Activated T-cell treated with anti-CD3 and anti-CD28 coated beads, Interleukin-2, amount 50 U/mL, for 48 hours (primary cell): ENCODE results near the gene CCDC12.

ENCODE experiments used
- DNase-seq, 2 experiments: peaks; one replicate each; pipeline ENCODE4 v3.0.0-alpha.2; 2020

Gene CCDC12

DNA sequence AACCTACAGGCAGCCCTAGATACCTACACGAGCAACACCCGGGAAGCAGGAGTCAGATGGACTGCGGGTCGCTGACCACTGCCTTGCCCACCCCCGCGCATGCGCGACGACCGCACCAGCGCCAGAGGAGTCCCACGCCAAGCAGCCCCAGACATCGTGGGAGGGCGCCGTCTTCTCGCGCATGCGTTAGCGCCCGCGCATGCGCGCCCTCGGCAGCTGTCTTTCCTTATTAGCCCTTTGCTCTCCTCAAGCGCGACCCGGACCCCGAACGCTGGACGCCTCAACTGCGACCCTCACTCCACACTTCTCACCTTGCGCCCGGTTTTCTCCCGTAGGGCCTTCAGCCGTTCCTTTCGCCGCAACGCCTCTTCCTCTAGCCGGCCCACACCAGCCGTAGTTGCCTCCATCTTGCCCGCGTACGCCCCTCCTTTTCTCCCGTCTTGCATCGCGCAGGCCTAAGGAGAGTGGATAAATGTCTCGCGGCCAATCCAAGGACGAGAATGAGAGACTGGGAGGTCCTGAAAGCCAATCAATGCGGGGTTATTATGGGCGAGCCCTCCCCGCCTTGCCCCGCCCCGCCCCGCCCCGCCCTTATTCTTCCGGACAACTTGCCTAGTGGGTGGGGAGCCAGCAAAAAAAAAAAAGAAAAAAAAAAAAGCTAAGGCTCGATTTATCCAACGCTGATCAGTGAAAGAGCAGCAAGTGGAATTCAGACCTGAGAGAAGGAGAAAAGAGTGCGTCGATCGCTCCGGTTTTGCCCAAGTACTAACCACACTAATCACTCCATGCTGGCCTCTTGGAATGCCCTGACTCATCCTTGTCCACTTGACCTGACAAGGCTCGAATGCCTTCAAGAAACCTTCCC lies at the start of gene CCDC12:
TSS of gene CCDC12 (minus strand) at position 420 of the 865 bp plus-strand sequence. CDS start at position 407, 13 bp downstream.
- DNase-seq = peak; percentile 93 to 94

DNA sequence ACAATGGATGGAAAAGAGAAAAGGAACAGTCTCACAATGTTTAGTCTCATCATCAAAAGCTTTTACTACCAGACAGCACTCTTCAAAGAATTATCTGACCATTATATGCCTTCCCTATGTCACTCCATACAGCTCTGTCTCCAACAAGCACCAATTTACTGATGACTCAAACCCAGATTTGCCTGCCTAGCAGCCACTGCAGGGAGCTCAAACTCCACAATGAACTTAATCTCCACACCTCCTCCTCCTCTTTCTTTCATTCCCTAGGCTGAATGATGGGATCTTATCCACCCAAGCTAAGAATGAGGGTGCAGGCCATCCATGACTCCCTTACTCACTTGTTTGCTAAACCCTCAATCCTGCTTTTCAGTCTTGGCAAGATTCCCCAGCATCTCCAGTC lies 48.4 kb upstream of the CCDC12 start:
- DNase-seq = no peak

DNA sequence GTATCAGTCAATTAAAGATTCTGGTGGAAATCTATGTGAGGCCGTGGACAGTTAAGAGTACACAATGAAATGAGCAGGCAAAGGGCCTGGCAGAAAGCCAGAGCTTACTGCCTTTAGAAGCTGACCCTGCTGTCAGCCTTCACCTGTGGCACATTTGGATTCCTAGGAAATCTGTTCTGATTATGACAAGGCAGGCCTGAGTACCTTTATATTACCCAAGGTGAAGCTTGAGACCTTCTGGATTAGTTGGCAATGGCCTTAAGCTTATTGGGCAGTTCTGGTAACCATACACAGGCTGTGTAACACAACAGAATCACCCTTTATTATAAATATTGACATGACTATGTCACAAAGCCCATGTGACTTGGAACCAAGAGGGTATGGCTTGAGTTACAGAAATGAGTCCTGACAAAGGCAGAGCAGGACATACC lies 46.1 kb upstream of the CCDC12 start:
- DNase-seq = no peak

DNA sequence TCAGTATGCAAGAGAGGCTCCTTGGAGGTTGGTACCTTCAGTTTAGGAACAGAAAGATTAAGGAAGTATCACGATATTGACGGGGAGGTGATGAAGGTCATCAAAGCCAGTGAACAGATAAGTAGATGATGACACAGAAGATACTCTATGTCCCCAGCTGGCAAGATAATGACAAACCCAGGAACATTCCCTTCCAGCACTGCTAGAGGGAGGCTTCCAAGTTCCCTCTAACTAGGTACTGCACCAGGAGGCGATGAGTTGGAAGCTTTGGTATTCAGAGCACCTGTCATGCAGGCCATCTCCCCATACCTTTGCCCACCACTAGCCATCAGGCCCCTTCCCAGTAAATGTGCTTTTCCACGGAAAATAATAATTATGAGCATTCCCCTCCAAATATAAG lies 43.8 kb upstream of the CCDC12 start:
- DNase-seq = no peak

DNA sequence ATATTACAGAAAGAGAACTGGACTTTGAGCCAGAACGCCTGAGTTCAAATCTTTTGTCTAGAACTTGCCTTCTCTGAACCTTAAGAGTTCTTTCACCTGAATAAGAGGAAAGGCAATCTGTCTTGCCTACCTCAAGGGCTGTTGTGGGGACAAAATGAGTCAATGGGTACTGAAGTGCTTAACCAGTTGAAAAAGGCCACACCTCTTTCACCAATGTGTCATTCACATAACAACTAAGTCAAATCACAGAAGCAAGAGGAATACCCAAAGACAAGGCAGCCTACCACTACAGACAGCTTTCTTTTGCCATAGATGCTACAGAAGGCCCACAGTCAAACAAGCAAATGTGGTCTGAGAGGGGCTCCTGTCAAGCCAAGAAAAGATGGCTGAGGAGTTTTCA lies 42.7 kb upstream of the CCDC12 start:
- peak in 1 of 2 experiments; percentile 41 for DNase-seq

DNA sequence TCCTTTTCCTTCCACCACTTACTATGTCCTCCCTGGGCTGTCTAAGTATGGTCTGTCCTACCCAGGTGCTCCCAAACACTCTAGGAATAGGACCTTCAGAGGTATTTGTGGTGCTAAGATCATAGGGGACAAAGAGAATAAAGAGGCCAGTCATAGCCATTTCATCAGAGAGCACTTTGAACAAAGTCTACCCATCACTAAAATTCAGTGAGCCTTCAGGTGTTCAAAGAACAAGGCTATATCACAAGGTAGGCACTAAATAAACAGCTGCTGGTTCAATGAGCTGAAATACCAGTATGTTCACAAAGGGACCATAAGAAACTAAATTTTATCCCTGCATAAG lies 41.7 kb upstream of the CCDC12 start:
- DNase-seq = no peak

DNA sequence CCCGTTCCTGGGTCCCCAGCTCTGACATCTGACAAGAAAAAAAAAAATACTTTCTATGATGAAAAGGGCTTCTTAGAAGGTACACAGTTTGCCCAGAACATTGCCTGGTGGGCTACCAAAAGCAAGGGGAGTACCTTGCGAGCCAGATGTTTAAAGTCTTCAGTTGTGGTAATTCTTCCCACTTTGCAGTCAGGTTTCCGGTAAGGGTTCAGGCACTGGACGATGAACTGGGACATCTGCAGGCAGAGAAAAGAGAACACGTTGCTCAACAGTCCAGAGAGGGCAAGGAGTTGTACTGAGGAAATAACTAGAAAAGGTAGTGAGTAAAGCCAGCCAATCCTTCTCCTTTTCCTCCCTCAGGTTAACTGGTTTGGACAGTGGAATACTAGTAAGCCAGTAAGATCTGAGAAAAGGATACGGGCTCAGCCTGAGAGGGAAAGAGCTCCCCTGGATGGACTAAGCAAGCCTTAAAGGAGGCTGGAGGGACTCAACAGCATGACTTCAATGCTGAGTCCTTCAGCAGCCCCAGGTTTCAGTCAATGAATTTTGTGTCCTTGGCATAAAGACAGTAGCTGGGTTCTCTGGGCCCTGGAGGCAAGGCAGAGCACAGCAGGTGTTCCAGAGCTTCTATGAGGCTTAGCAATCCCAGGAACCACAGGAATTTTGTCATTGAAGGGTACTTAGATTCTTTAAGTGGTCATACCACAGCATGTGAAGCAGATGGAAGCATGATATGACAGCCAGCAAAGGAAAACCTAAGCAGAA lies 41.1 kb upstream of the CCDC12 start:
- peak in 1 of 2 experiments; percentile 19 for DNase-seq

DNA sequence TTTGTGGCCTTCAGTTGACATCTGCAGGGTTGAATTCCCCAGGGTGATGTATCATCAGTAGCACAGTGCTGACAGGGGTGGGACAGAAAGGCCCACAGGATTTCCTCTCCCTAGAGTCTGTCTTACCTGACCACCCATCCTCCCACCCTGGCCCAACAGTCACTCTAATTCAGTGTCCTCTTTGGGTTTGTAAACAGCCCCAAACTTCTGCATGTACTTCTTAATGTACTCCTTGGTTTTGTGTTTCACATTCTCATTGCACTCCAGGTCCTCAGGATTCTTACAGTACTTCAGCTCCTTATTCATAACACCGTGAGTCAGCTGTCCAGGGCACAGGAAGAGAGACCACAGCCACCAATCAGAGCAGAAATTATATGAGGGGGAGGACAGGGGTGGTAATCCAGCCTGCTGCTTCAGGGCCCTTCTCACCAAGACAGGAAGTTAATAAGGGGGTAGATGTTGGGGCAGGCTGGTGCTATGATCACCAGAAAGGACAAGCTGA lies 40.4 kb upstream of the CCDC12 start:
- DNase-seq = peak; percentile 46 to 62

DNA sequence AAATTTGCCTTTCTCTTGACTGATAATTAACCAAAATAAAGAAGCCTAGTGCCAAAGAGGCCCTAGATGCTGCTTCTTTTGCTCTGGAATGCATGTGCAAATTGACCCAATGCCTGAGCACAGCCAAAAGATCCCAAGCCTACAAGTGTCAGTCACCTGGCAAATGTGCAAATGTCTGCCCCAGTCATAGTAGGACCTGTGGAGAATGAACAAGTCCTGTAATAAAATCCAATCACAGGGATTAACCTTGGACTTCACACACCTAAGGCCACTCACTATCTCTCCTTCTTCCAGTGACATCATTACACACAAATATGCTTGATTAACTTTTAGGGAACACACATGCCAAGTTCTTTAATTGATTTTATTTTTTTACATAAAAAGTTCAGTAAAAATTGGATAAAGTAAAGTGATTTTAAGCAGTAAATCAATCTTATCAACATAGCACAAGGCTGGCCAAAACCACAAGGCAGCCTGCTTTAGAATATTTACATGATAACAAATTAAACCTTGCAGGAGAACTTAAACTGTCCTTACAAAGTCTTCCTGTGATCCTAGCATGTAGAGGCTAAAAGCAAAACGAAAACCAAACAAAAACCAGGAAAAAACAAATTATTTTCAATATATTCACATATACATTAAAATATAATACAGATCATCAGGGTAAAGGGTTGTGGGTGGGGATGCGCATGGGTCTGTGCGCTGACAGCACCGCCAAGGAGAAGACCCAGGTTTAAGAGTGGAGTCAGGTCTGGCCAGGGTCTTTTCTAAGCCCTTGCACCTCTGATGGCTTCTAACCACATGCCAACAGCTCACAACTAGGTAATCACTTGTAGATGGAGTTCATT lies 39.8 kb upstream of the CCDC12 start:
- no peak for DNase-seq

DNA sequence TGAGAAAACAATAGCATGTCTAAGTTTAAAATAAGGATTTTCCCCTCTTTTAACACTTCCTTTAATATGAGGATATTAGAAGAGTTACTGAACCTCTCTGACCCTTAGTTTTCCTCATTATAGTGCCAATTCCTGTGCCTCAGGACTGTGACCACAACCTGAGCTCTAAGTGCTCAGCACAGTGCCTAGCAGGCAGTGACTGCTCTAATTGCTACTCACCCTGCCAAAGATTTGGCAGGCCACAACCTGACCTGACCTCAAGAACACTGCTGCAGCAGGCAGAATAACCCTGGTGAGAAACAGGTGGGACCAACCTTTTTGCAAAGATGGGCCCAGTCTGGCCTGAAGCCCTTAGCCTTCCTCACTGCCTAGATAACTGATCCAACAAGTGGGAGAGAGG lies 38.6 kb upstream of the CCDC12 start:
- DNase-seq = no peak

DNA sequence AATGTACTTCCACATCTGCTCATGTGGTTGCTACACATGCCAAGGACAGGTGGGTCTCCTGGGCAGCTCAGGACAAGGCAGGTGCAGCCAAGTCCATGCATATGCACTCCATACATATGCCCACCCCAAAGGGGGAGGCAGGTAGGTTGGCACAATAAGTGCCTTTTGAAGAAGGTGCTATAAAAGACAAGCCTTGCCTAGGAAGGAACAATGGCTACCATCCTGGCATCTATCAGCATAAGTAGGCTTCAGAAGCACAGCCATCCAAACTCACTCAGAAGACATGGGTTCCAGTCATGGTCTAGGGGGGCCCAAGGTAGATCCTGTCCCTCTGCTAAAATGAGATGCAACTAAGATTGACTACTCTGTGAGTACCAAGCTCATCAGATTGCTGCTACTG lies 37.5 kb upstream of the CCDC12 start:
- no peak for DNase-seq

DNA sequence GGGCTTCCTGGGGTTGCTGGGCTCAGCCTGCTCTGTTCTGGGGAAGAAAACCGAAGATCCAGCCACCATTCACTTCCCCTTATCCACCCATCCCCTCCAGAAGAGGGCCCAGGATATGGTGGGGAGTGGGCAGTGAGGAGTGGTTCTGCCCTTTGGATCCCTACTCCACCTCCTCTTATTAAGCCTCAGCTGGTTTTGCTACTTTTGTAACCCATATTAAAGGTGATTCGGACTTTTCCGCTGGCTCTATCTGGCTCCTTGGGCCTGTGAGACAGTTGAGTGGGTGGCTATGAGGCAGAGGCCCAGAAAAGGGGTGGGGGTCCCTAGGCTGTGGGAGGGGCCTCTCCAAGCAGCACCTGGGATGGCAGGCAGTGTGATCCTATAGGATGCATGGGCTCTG lies 36.7 kb upstream of the CCDC12 start:
- DNase-seq = no peak

DNA sequence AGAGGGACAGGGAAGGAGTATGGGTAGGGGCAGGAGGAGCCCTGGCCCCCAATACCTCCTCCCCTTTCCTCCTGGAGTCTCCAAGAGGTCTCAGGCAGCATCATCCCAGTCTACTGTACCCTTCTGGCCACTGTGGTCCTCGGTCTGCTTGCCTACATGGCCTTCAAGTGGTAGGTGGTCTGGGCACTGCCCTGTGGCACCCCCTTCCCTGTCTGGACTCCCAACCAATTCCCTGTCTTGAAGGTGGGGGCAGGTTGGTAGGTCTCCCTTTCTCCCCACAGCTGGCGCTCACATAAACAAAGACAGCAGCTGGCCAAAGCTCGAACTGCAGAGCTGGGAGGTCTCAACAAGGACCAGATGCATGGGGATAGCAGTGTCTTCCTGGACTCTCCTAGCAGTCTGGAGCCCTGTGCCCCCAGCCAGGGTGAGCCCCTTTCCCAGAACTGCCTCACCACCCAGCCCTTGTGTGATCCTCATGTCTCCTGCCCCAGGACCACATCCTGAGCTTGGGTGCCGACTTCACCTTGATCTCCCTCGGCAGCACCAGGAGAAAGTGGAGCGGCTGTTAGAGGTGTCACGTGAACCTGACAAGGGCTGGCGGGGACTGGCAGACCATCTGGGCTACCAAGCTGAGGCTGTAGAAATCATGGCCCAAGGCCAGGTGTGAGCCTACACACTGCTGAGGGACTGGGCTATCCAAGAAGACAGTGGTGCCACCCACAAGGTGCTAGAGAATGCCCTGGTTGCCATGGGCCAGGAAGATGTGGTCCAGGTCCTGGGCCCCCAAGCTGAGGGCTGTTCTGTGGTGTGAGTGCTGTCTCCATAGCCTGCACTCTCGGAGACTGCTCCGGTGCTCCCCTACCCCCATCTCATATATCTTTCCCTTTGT lies 36.0 kb upstream of the CCDC12 start:
- DNase-seq = peak in 1 of 2 experiments; percentile 19

DNA sequence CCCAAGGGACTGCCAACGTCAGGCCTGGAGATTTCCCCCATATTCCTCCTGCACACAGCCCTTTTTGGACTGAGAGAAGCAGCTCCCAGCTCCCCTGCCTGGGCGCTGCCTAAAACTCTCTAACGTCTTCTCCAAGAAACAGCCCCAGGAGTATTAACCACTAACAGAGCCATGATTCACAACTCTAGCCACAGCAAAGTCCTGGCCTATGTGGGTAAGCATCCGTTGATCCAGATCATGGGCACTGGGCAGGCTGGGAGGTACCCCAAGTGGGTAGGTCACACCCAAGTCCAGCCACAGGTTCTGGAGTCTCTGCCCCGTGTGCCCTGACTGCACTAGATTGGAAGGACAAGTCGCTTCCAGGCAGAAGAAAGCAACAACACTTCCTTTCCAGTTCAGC lies 34.8 kb upstream of the CCDC12 start:
- DNase-seq = no peak

DNA sequence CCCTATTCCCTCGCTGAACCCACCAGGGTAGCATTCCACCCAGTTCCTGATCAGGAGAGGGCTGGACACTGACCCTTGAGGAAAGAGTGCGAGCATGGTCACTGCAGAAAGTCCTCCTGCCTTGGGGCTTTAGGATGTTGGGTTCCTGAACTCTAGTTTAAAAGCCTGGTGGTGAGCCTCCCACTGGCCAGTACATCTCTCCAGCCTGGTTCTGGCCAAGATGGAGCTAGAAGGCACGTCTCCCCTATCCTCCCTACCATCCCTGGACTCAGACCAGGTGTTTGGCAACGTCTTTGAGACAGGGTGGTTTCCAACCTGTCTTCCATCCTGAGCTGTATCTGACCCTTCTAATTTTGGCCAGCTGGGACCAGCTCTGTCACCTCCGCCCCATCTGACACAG lies 34.4 kb upstream of the CCDC12 start:
- peak in 1 of 2 experiments; percentile 20 for DNase-seq

DNA sequence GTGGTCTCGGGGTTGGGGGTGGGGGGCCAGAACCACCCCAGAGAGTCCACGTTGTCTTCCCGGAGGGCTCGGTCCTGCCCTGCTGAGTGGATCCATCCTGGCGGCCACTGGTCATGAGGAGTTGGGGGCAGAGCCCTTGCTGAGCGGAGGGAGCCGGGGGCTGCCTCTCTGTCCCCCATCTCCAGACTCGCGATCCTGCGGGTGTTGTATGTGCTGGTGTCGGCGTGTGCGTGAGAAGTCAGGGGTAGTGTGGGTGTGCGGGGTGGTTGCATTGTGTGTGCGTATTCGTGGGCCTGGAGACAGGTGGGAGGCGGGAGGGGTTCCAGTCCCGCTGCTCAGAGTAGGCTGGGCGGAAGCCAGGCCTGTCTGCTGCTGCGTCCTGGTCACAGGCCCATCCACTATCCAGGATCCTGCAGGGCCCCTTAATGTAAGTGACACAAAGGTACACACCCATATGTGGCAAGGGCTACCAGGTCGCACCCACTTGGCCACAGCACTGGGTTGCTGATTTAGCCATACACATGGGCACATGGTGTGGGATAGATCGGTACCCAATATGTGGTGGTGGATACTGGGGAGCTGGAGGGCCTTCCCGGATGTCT lies 33.7 kb upstream of the CCDC12 start:
- DNase-seq = no peak

DNA sequence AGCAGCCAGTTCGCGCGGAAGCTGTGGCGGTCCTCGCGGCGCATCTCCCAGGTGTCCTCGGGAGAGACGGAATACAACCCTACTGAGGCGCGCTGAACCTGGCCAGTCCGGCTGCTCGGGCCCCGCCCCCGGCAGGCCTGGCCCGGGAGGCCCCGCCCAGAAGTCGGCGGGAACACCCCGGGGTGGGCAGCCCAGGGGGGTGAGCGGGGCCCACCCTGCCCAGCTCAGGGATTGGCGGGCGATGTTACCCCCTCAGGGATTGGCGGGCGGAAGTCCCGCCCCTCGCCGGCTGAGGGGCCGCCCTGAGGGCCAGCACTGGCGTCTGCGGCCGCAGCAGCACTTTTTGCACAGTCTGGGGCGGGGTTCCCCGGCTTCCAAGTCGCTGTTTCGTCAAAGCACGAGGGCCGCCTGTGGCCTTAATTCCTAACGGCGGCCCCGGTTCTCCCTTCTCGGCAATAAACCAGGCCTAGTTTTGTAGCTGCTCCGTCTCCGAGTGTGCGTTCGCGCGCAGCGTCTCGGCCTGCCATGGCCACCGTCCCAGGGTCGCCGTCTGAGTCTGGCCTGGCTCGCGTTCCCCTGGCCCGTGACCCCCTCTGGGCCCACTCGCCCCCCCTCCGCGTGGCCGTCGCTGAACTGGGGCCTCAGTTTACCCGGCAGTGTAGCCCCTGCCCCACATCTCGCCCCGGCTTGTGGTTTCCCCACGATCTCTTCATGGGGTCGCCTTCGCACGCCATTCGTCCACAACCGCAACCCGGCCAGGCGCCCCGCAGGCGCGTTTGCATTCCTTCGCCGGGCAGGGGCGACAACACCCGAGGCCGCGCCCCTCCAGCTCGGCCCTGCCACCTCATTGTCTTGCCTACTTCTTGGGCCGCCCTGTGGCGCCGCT lies 32.9 kb upstream of the CCDC12 start:
- peak; percentile 78 to 84 for DNase-seq

DNA sequence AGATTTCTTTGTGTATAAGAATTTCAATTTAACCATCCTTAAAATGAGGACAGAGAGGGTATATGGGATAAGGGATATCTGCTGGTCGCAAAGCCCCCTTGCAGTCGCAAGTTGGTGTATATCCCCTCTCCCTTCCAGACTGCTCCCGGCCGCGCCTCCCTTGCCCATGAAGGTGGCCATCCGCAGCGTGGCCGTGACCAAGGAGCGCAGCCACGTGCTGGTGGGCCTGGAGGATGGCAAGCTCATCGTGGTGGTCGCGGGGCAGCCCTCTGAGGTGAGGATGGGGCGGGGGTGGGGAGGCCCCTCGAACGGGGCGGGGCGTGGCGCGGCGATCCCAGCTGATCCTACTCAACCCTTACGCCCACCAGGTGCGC lies 32.3 kb upstream of the CCDC12 start:
- DNase-seq = no peak

DNA sequence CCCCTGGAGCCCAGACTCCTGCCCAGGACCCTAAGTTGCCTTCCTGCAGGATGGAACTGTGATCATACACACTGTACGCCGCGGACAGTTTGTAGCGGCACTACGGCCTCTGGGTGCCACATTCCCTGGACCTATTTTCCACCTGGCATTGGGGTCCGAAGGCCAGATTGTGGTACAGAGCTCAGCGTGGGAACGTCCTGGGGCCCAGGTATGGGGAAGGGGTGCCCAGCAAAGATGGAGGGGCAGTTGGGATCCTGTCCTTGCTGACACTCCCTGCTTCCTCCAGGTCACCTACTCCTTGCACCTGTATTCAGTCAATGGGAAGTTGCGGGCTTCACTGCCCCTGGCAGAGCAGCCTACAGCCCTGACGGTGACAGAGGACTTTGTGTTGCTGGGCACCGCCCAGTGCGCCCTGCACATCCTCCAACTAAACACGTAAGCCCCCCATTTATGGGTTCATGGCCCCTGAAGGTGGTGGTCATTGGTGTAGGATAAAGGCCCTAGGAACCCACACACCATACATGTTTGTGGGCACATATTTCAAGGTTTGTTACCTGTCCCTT lies 31.8 kb upstream of the CCDC12 start:
- no peak for DNase-seq
